Measurements from ENCODE around the gene DNAH1.

GRCh38 chr3:52406791-52407510 lies 90.8 kb downstream of the DNAH1 start:
- TF ChIP-seq RAD21 (IDR thresholded peaks at IDR 0.05; ENCODE audit: low read depth) (no peak), EGR1 (IDR thresholded peaks at IDR 0.05) (no peak), TAF1 (IDR thresholded peaks at IDR 0.05; ENCODE audit: low read depth) (no peak), FOXM1 (IDR thresholded peaks at IDR 0.05; ENCODE audit: borderline replicate concordance, low read depth) (no peak), TCF12 (IDR thresholded peaks at IDR 0.05; ENCODE audit: low read depth) (no peak), YY1 (IDR thresholded peaks at IDR 0.05; ENCODE audit: low read depth) (no peak), CREB1 (IDR thresholded peaks at IDR 0.05; ENCODE audit: low read depth) (no peak), EP300 (IDR thresholded peaks at IDR 0.05; ENCODE audit: borderline replicate concordance) (no peak), USF1 (IDR thresholded peaks at IDR 0.05) (no peak), CEBPB (IDR thresholded peaks at IDR 0.05) (no peak)
- TF ChIP-seq, protein P1, sequence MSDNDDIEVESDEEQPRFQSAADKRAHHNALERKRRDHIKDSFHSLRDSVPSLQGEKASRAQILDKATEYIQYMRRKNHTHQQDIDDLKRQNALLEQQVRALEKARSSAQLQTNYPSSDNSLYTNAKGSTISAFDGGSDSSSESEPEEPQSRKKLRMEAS (IDR thresholded peaks at IDR 0.05): no peak
- TF ChIP-seq, protein P2, sequence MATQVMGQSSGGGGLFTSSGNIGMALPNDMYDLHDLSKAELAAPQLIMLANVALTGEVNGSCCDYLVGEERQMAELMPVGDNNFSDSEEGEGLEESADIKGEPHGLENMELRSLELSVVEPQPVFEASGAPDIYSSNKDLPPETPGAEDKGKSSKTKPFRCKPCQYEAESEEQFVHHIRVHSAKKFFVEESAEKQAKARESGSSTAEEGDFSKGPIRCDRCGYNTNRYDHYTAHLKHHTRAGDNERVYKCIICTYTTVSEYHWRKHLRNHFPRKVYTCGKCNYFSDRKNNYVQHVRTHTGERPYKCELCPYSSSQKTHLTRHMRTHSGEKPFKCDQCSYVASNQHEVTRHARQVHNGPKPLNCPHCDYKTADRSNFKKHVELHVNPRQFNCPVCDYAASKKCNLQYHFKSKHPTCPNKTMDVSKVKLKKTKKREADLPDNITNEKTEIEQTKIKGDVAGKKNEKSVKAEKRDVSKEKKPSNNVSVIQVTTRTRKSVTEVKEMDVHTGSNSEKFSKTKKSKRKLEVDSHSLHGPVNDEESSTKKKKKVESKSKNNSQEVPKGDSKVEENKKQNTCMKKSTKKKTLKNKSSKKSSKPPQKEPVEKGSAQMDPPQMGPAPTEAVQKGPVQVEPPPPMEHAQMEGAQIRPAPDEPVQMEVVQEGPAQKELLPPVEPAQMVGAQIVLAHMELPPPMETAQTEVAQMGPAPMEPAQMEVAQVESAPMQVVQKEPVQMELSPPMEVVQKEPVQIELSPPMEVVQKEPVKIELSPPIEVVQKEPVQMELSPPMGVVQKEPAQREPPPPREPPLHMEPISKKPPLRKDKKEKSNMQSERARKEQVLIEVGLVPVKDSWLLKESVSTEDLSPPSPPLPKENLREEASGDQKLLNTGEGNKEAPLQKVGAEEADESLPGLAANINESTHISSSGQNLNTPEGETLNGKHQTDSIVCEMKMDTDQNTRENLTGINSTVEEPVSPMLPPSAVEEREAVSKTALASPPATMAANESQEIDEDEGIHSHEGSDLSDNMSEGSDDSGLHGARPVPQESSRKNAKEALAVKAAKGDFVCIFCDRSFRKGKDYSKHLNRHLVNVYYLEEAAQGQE (IDR thresholded peaks at IDR 0.05; ENCODE audit: low read depth): no peak

All from Ishikawa (cell line).